Bronchial smooth muscle cell (primary cell): Measurements from ENCODE around the gene SFXN2. TPM values are rescaled to one million over a fixed set of nuclear protein-coding genes. Genes with fewer than 3 reads are reported as not detected.

Experiments
- total RNA-seq: library from RNA; depleted of rRNA; stranded (reverse); fragments of >200 nt; gene quantifications from 2 replicates; pipeline ENCODE4 v1.2.1, GENCODE V29; 2014

Gene SFXN2
- 2.2 and 4.3 TPM in 2 replicates for total RNA-seq

GRCh38 chr10:102714621-102715455 lies at the start of gene SFXN2:
Gene SFXN2, plus strand, starts transcription at chr10:102714636. Its CDS starts 12,001 bp downstream, at chr10:102726637.

GRCh38 chr10:102713814-102714620 lies 419 bp upstream of the SFXN2 start, which contains the start of gene ARL3:
Gene ARL3, minus strand, starts transcription at chr10:102714397. Its CDS starts 122 bp downstream, at chr10:102714275.

GRCh38 chr10:102743588-102744373 lies 29.3 kb downstream of the SFXN2 start, which contains the start of gene WBP1L:
Gene WBP1L, plus strand, starts transcription at chr10:102743948. Its CDS starts 106 bp downstream, at chr10:102744054.

Other genes starting within 250 kb of the SFXN2 start
- 96.8 and 120 TPM in 2 replicates for gene ACTR1A, start 211.9 kb upstream of the SFXN2 start, total RNA-seq
- gene SUFU, start 210.7 kb upstream of the SFXN2 start, total RNA-seq: 2.9 and 3.2 TPM in 2 replicates
- gene TRIM8, start 70.2 kb upstream of the SFXN2 start, total RNA-seq: 36.1 and 45.1 TPM in 2 replicates
- gene ARL3, start 239 bp upstream of the SFXN2 start, total RNA-seq: 8.4 and 9.5 TPM in 2 replicates
- 26.5 and 35.5 TPM in 2 replicates for gene WBP1L, start 29.3 kb downstream of the SFXN2 start, total RNA-seq
- gene CYP17A1, start 122.8 kb downstream of the SFXN2 start, total RNA-seq: not detected in 2 replicates
- gene BORCS7, start 139.6 kb downstream of the SFXN2 start, total RNA-seq: 13.7 and 21.2 TPM in 2 replicates
- 4.7 and 8.1 TPM in 2 replicates for gene AS3MT, start 154.8 kb downstream of the SFXN2 start, total RNA-seq
- 5.4 and 8.7 TPM in 2 replicates for gene CNNM2, start 203.7 kb downstream of the SFXN2 start, total RNA-seq